SHP77 treated with DMSO at 0.1 percent for 48 hours (cell line): ENCODE results near the gene C1RL.
"Not testable (repeated sequence)": the region's sequence is repeated elsewhere in the genome, so short reads cannot be mapped to it uniquely, and the experiment has no call there.

Experiments
- DNase-seq: peaks from one replicate; lab custom pipeline; 2025; lab: John Stamatoyannopoulos, UW

The C1RL gene

GRCh38 chr12:7114851-7115250, 5.8 kb upstream of the C1RL start:
- no peak for DNase-seq

GRCh38 chr12:7114008-7114407, 5.0 kb upstream of the C1RL start:
- DNase-seq: no peak

- DNase-seq: no peak
Observed at GRCh38 chr12:7113389-7113871, 4.4 kb upstream of the C1RL start.

- DNase-seq: no peak
Observed at GRCh38 chr12:7112041-7112440, 3.0 kb upstream of the C1RL start.

- DNase-seq: no peak
Observed at GRCh38 chr12:7110661-7111060, 1.6 kb upstream of the C1RL start.

GRCh38 chr12:7109572-7109920, 532 bp upstream of the C1RL start:
- no peak for DNase-seq

- DNase-seq: no peak
Observed at GRCh38 chr12:7108003-7108795, 815 bp downstream of the C1RL start.

- no peak for DNase-seq
Observed at GRCh38 chr12:7107636-7108002, 1.4 kb downstream of the C1RL start.

- not testable (repeated sequence) for DNase-seq
Observed at GRCh38 chr12:7107181-7107580, 1.8 kb downstream of the C1RL start.

GRCh38 chr12:7106082-7106481, 2.9 kb downstream of the C1RL start:
- DNase-seq: no peak

GRCh38 chr12:7103837-7104584, 5.0 kb downstream of the C1RL start:
- DNase-seq: no peak

- DNase-seq: no peak
Observed at GRCh38 chr12:7102582-7102981, 6.4 kb downstream of the C1RL start.

- DNase-seq: no peak
Observed at GRCh38 chr12:7101694-7102131, 7.3 kb downstream of the C1RL start.

- no peak for DNase-seq
Observed at GRCh38 chr12:7101047-7101693, 7.8 kb downstream of the C1RL start.

GRCh38 chr12:7100239-7100638, 8.8 kb downstream of the C1RL start:
- DNase-seq: no peak

- DNase-seq: no peak
Observed at GRCh38 chr12:7099290-7099996, 9.6 kb downstream of the C1RL start.

- DNase-seq: no peak
Observed at GRCh38 chr12:7096979-7097378, 12.0 kb downstream of the C1RL start.

GRCh38 chr12:7096006-7096932, 12.7 kb downstream of the C1RL start:
- no peak for DNase-seq

GRCh38 chr12:7093892-7094291, 15.1 kb downstream of the C1RL start:
- no peak for DNase-seq

GRCh38 chr12:7093486-7093885, 15.5 kb downstream of the C1RL start:
- DNase-seq: no peak

GRCh38 chr12:7092986-7093460, 16.0 kb downstream of the C1RL start:
- DNase-seq: no peak
